Stimulated activated CD4-positive, alpha-beta T cell treated with anti-CD3 and anti-CD28 coated beads, Interleukin-12 subunit alpha, Interleukin-12 subunit beta, amount 100 ng/mL, for 24 hours (primary cell): ENCODE measurements around the gene CDH5.
"Not testable (repeated sequence)": the region's sequence is repeated elsewhere in the genome, so short reads cannot be mapped to it uniquely, and the experiment has no call there.

Experiments used
- DNase-seq, 2 experiments: peaks; one replicate each; pipeline ENCODE4 v3.0.0-alpha.2; 2020; ENCODE audit warnings: low read depth in 2 of 2

CDH5 gene

GRCh38 chr16:66366433-66367299, at the start of gene CDH5:
Gene CDH5 (plus strand): TSS chr16:66366691. CDS start chr16:66379338, 12,647 bp downstream.
- DNase-seq: no peak

- no peak for DNase-seq
Observed at GRCh38 chr16:66318505-66318904, 48.0 kb upstream of the CDH5 start.

GRCh38 chr16:66320774-66321173, 45.7 kb upstream of the CDH5 start:
- no peak for DNase-seq

GRCh38 chr16:66322174-66322573, 44.3 kb upstream of the CDH5 start:
- DNase-seq: no peak

GRCh38 chr16:66324815-66325515, 41.5 kb upstream of the CDH5 start:
- no peak for DNase-seq

GRCh38 chr16:66325717-66326376, 40.6 kb upstream of the CDH5 start:
- DNase-seq: no peak

- DNase-seq: no peak
Observed at GRCh38 chr16:66326991-66327513, 39.4 kb upstream of the CDH5 start.

- DNase-seq: no peak
Observed at GRCh38 chr16:66328282-66328681, 38.2 kb upstream of the CDH5 start.

- not testable (repeated sequence) for DNase-seq
Observed at GRCh38 chr16:66331464-66331863, 35.0 kb upstream of the CDH5 start.

- no peak for DNase-seq
Observed at GRCh38 chr16:66332634-66333610, 33.6 kb upstream of the CDH5 start.

GRCh38 chr16:66334853-66335574, 31.5 kb upstream of the CDH5 start:
- DNase-seq: no peak

GRCh38 chr16:66335704-66336329, 30.7 kb upstream of the CDH5 start:
- DNase-seq: no peak

GRCh38 chr16:66337463-66338188, 28.9 kb upstream of the CDH5 start:
- DNase-seq: no peak

- peak in 1 of 2 experiments; percentile 11 for DNase-seq
Observed at GRCh38 chr16:66342294-66342900, 24.1 kb upstream of the CDH5 start.

- peak in 1 of 2 experiments; percentile 19 for DNase-seq
Observed at GRCh38 chr16:66344533-66345145, 21.9 kb upstream of the CDH5 start.

GRCh38 chr16:66346221-66346620, 20.3 kb upstream of the CDH5 start:
- DNase-seq: no peak

- DNase-seq: no peak
Observed at GRCh38 chr16:66352304-66352703, 14.2 kb upstream of the CDH5 start.

- DNase-seq: no peak
Observed at GRCh38 chr16:66353055-66353454, 13.4 kb upstream of the CDH5 start.
